IPS-18a (cell line): ENCODE measurements around the gene TEX48.

Experiments
- H3K27ac ChIP-seq: one replicate; pipeline ENCODE4 v1.5.1; 2013; ENCODE audit warnings: low read length
- H3K27me3 ChIP-seq: one replicate; pipeline ENCODE4 v1.6.1; 2013; ENCODE audit warnings: mild to moderate bottlenecking, low read length; ENCODE audit not compliant: control insufficient read depth, insufficient read depth
- H3K36me3 ChIP-seq: one replicate; pipeline ENCODE4 v1.6.1; 2013; ENCODE audit warnings: low read depth, low read length; ENCODE audit not compliant: control insufficient read depth
- H3K4me1 ChIP-seq: one replicate; pipeline ENCODE4 v1.6.1; 2013; ENCODE audit warnings: low read depth, low read length; ENCODE audit not compliant: control insufficient read depth
- H3K4me3 ChIP-seq: one replicate; pipeline ENCODE4 v1.5.1; 2013; ENCODE audit warnings: low read length
- H3K9ac ChIP-seq: one replicate; pipeline ENCODE4 v1.6.1; 2013; ENCODE audit warnings: mild to moderate bottlenecking, low read length, moderate library complexity
- H3K9me3 ChIP-seq: one replicate; pipeline ENCODE4 v1.6.1; 2013; ENCODE audit warnings: low read depth, low read length; ENCODE audit not compliant: control insufficient read depth

The TEX48 gene

GRCh38 chr9:114691956-114692295, 9.9 kb upstream of the TEX48 start:
- Histone ChIP-seq H3K27ac (no peak overlapping the region), H3K36me3 (no peaks in the 10 kb centered on the region), H3K9ac (no peak overlapping the region), H3K9me3 (no peaks in the 10 kb centered on the region), H3K4me3 (no peak overlapping the region), H3K4me1 (peaks cover 4% of the 10 kb centered on the region), H3K27me3 (no peaks in the 10 kb centered on the region)

DNA sequence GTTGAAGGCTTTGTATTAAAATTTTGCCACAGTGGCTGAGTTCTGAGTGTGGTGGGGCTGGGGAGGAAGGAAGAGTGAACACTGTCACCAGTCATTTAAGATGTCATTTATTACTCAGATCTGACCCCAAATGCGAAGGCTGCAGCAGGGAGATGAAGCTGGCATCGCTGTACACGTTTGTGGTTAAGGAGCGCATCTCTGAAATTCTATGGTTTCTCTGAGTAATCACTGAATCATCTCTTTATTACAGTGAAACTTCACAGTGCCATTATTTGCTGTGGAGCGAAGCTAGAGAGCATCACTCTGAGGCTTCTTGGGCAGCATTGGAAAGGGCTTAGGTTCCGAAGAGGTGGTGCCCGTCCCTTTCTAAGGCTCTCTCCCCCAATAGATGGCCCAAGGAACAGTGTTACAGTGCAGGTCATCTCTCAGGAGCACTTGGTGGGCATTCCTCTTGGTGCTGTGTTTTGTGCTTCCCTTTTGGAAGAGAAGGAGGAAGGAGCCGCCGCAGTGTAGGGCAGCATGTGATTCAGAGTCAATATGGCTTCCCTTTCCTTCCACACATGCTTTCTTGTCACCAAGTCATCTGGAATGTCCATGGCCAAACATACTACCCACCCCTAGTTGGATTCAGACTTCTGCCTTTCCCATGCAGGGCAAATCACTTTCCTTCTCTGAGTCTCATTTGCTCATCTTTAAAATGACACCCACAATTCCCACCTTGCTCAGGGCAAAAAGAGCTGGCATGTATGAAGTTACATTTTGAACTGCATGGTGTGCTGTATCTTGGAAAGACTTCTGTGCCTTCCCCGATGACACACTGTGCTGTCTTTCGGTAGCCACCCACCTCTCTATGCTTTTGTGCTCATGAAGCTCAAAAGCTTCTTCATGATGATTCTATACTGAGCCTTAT, 9.3 kb upstream of the TEX48 start:
- Histone ChIP-seq H3K4me3 (no peak overlapping the region), H3K9me3 (no peaks in the 10 kb centered on the region), H3K27me3 (no peaks in the 10 kb centered on the region), H3K4me1 (peaks cover 4% of the 10 kb centered on the region), H3K36me3 (no peaks in the 10 kb centered on the region), H3K27ac (no peak overlapping the region), H3K9ac (no peak overlapping the region)

DNA sequence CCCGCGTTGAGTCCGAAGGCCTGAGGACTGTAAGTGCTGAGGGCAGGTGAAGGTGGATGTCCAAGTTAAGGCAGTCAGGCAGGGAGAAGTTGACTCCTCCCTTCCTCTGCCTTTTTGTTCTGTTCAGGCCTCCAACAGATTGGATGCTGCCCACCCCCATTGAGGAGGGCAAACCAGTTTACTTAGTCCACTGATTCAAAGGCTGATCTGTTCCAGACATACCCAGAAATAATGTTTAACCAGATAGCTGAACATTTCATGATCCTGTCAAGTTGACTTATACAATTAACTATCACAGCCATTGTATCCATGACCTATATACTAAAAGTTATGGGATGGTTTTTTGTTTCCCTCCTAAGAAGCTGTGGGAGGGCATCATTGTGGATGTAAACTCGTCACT, 8.3 kb upstream of the TEX48 start:
- H3K4me3 ChIP-seq: no peak overlapping the region
- no peaks in the 10 kb centered on the region for H3K9me3 ChIP-seq
- H3K4me1 ChIP-seq: peaks cover 4% of the 10 kb centered on the region
- H3K27me3 ChIP-seq: no peaks in the 10 kb centered on the region
- no peak overlapping the region for H3K27ac ChIP-seq
- no peaks in the 10 kb centered on the region for H3K36me3 ChIP-seq
- no peak overlapping the region for H3K9ac ChIP-seq

GRCh38 chr9:114689813-114690212, 7.8 kb upstream of the TEX48 start:
- Histone ChIP-seq H3K27me3 (no peaks in the 10 kb centered on the region), H3K27ac (no peak overlapping the region), H3K4me3 (no peak overlapping the region), H3K4me1 (peaks cover 4% of the 10 kb centered on the region), H3K9me3 (no peaks in the 10 kb centered on the region), H3K36me3 (no peaks in the 10 kb centered on the region), H3K9ac (no peak overlapping the region)

DNA sequence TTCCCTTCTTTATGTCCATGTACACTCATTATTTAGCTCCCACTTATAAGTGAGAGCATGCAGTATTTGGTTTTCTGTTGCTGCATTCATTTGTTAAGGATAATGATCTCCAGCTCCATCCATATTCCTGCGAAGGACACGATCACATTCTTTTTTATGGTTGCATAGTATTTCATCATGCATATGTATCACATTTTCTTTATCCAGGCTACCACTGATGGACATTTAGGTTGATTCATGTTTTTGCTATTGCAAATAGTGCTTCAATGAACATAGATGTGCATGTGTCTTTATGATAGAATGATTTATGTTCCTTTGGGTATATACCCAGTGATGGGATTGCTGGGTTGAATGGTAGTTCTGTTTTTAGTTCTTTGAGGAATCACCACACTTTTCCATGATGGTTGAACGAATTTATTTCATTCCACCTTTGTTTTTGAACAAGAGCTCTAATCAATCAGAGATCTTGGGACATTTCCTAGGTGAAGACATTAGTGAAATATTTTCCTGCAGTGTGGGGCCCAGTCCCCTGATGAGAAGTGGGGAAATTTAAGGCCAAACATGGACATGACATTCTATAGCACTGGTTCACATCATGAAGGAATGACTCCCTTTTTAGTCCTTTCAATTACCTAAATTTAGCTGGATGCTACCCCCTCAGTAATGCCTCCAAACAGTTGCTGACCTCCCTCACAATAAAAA, 7.1 kb upstream of the TEX48 start:
- Histone ChIP-seq H3K4me3 (no peak overlapping the region), H3K36me3 (no peaks in the 10 kb centered on the region), H3K27ac (no peak overlapping the region), H3K9me3 (no peaks in the 10 kb centered on the region), H3K4me1 (peaks cover 4% of the 10 kb centered on the region), H3K27me3 (no peaks in the 10 kb centered on the region), H3K9ac (no peak overlapping the region)

DNA sequence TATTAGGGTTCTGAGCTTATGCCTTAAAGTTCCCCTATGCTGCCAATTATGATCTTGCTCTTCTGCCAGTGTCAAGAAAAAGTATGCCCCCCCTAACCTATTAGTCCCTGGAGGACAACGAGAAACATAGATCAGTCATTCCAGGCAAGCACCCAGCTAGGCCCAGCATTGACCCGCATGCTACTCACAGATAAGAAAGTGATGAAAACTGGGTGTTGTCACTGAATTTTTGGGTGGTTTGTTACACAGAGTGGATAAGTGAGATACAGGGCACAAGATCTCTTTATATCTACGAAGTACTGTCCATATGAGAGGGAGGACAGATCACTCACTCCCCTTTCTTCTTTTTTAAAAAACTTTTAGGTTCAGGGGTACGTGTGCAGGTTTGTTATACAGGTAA, 6.4 kb upstream of the TEX48 start:
- no peaks in the 10 kb centered on the region for H3K9me3 ChIP-seq
- H3K4me1 ChIP-seq: peaks cover 4% of the 10 kb centered on the region
- no peak overlapping the region for H3K4me3 ChIP-seq
- H3K36me3 ChIP-seq: no peaks in the 10 kb centered on the region
- no peak overlapping the region for H3K27ac ChIP-seq
- H3K27me3 ChIP-seq: no peaks in the 10 kb centered on the region
- H3K9ac ChIP-seq: no peak overlapping the region

- no peaks in the 10 kb centered on the region for H3K36me3 ChIP-seq
- peaks cover 4% of the 10 kb centered on the region for H3K4me1 ChIP-seq
- no peak overlapping the region for H3K4me3 ChIP-seq
- no peaks in the 10 kb centered on the region for H3K27me3 ChIP-seq
- H3K9ac ChIP-seq: no peak overlapping the region
- H3K27ac ChIP-seq: no peak overlapping the region
- H3K9me3 ChIP-seq: no peaks in the 10 kb centered on the region
These were observed 5.0 kb upstream of the TEX48 start for GRCh38 chr9:114687034-114687433.

GRCh38 chr9:114685951-114686350, 4.0 kb upstream of the TEX48 start:
- Histone ChIP-seq H3K27me3 (no peaks in the 10 kb centered on the region), H3K36me3 (no peaks in the 10 kb centered on the region), H3K9me3 (no peaks in the 10 kb centered on the region), H3K9ac (no peak overlapping the region), H3K27ac (no peak overlapping the region), H3K4me1 (peaks cover 4% of the 10 kb centered on the region), H3K4me3 (no peak overlapping the region)

DNA sequence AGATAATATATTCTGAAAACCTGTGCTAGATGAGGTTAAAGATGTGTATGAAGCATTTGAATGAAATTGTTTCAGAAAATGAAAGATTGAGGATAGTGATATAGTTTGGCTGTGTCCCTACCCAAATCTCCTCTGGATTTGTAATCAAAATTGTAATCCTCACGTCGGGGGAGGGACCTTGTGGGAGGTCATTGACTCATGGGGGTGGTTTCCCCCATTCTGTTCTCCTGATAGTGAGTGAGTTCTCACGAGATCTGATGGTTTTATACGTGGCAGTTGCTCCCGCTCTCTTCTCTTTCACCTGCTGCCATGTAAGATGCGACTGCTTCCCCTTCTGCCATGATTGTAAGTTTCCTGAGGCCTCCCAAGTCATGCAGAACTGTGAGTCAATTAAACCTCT, 2.0 kb upstream of the TEX48 start:
- Histone ChIP-seq H3K4me3 (no peak overlapping the region), H3K9me3 (no peaks in the 10 kb centered on the region), H3K27ac (no peak overlapping the region), H3K36me3 (no peaks in the 10 kb centered on the region), H3K4me1 (no peaks in the 10 kb centered on the region), H3K27me3 (no peaks in the 10 kb centered on the region), H3K9ac (no peak overlapping the region)

GRCh38 chr9:114682846-114683245, 854 bp upstream of the TEX48 start:
- Histone ChIP-seq H3K9me3 (no peaks in the 10 kb centered on the region), H3K4me1 (no peaks in the 10 kb centered on the region), H3K27ac (no peak overlapping the region), H3K4me3 (no peak overlapping the region), H3K27me3 (no peaks in the 10 kb centered on the region), H3K9ac (no peak overlapping the region), H3K36me3 (no peaks in the 10 kb centered on the region)

- H3K36me3 ChIP-seq: no peaks in the 10 kb centered on the region
- no peaks in the 10 kb centered on the region for H3K9me3 ChIP-seq
- H3K9ac ChIP-seq: no peak overlapping the region
- H3K27me3 ChIP-seq: no peaks in the 10 kb centered on the region
- H3K4me1 ChIP-seq: no peaks in the 10 kb centered on the region
- no peak overlapping the region for H3K4me3 ChIP-seq
- no peak overlapping the region for H3K27ac ChIP-seq
These were observed 1.6 kb downstream of the TEX48 start for GRCh38 chr9:114680259-114681001.
